HG03095 (cell line): Measurements from ENCODE around the gene HCRT.
"Not testable (repeated sequence)": the region's sequence is repeated elsewhere in the genome, so short reads cannot be mapped to it uniquely, and the experiment has no call there.

Source experiments
- ATAC-seq: cut with Tn5 transposase; IDR thresholded peaks from one replicate; pipeline ENCODE4 v1.9.1; 2021; ENCODE audit warnings: moderate library complexity; ENCODE audit not compliant: unreplicated experiment

The HCRT gene

DNA sequence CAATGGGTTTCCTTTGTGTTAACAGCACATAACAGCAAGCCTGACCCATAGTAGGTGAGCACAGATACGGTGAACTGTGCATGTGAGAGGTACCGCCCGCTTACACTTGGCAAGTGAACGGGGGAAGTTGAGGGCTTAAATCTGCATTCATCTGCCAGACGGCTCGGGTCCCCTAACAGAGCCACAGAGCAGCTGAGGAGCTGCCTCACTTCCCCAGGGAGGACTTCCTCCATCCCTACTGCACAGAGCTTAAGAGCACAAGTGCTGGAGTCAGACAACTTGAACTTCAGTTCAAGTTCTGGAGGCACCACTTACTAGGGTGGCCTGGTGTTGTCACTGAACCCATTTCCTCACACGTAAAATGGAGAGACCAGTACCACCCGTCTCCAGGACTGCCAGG, 43.9 kb downstream of the HCRT start:
- ATAC-seq = no peak

- ATAC-seq = not testable (repeated sequence)
These were observed 44.6 kb downstream of the HCRT start for GRCh38 chr17:42140690-42141089.

GRCh38 chr17:42138749-42139492, 46.3 kb downstream of the HCRT start:
- no peak for ATAC-seq

DNA sequence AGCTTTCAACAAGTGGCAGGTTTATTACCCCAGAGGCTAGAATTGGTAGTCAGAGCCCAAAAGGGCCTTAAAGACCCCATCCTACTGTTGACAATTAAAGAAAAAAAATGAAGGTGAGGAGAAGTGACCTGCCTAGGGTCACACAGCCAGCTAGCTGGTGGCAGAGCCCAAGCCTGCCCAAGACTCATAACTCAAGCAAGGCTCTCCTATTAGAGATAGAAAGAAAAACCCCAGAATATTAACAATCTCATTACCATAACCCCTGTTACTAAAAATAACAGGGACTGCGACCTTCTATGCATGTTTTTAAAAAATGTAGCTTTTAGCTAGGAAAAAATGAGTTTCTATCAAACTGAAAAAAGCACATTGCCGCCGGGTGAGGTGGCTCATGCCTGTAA, 48.6 kb downstream of the HCRT start:
- no peak for ATAC-seq

- no peak for ATAC-seq
These were observed 49.3 kb downstream of the HCRT start for GRCh38 chr17:42135664-42136653.

DNA sequence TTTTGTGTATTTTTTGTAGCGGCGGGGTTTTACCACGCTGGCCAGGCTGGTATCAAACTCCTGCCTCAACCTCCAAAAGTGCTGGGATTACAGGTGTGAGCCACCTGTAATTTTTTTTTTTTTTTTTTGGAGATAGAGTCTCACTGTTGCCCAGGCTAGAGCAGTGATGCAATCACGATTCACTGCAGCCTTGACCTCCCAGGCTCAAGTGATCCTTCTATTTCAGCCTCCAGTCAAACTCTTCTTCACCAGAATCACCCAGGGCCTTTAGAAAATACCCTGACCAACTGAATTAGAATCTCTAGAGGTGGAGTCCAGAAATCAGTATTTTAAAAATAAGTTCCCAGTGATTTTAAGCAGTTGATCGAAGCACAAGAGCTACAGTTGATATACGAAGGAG, 50.1 kb downstream of the HCRT start:
- ATAC-seq = no peak
